CD4-positive, alpha-beta T cell (primary cell): Measurements from ENCODE around the gene TRIM33. TPM values are rescaled to one million over a fixed set of nuclear protein-coding genes. Genes with fewer than 3 reads are reported as not detected.
A peak's percentile ranks its signal among the peaks of the same experiment; 100 is the strongest.

Experiments used
- ATAC-seq: fragments of 200-7000 bp; cut with Tn5 transposase; one replicate; pipeline ENCODE4 v1.10.0; 2022; ENCODE audit warnings: mild to moderate bottlenecking; ENCODE audit not compliant: poor library complexity
- CTCF ChIA-PET: fragments of 350-600 bp; sonication (Branson Sonifier 250); formaldehyde crosslinking; loops from one replicate; lab custom pipeline; 2021; ENCODE audit warnings: antibody characterized with exemption, inconsistent platforms; lab: Charles Lee
- POLR2A ChIA-PET: fragments of 350-600 bp; sonication (Branson Sonifier 250); formaldehyde crosslinking; loops from one replicate; lab custom pipeline; 2021; ENCODE audit warnings: antibody characterized with exemption, inconsistent platforms; lab: Charles Lee
- DNase-seq, 14 experiments: peaks; one replicate each; pipeline ENCODE4 v3.0.0-alpha.2; 2013 to 2020; ENCODE audit warnings: mixed read lengths in 2 of 14
- H3K27ac ChIP-seq, 2 donors: one replicate each; pipeline versions ENCODE4 v1.5.1 to v1.7.0; 2013; ENCODE audit warnings: low read length in 2 of 2, low read depth in 1 of 2, mild to moderate bottlenecking in 1 of 2
- H3K27me3 ChIP-seq, 2 experiments: 1 replicate in 1 of 2; 2 replicates in 1 of 2; pipeline versions ENCODE4 v1.6.1 to v1.7.0; 2013; ENCODE audit warnings: low read length in 2 of 2, control low read depth in 1 of 2, mild to moderate bottlenecking in 1 of 2, moderate library complexity in 1 of 2; ENCODE audit not compliant: insufficient read depth in 2 of 2, control insufficient read depth in 1 of 2
- H3K36me3 ChIP-seq: one replicate; pipeline ENCODE4 v1.6.1; 2013; ENCODE audit warnings: low read length, control low read depth; ENCODE audit not compliant: insufficient read depth
- H3K4me1 ChIP-seq: one replicate; pipeline ENCODE4 v1.6.1; 2013; ENCODE audit warnings: low read length, control low read depth; ENCODE audit not compliant: insufficient read depth
- H3K4me3 ChIP-seq: one replicate; pipeline ENCODE4 v1.5.1; 2013; ENCODE audit warnings: mild to moderate bottlenecking, low read length, moderate library complexity
- H3K9me3 ChIP-seq, 2 experiments: 1 replicate in 1 of 2; 2 replicates in 1 of 2; pipeline versions ENCODE4 v1.6.1 to v1.7.0; 2013; ENCODE audit warnings: low read length in 2 of 2, mild to moderate bottlenecking in 2 of 2, control low read depth in 1 of 2, moderate library complexity in 1 of 2; ENCODE audit not compliant: control insufficient read depth in 1 of 2, insufficient read depth in 1 of 2
- H3K27ac Mint-ChIP-seq: one replicate; pipeline ENCODE4 v1.8.0; 2020; ENCODE audit warnings: mixed read lengths
- H3K27me3 Mint-ChIP-seq: one replicate; pipeline ENCODE4 v1.8.0; 2021; ENCODE audit warnings: mixed read lengths
- H3K36me3 Mint-ChIP-seq: one replicate; pipeline ENCODE4 v1.8.0; 2021; ENCODE audit warnings: low read depth, mixed read lengths
- H3K4me1 Mint-ChIP-seq: one replicate; pipeline ENCODE4 v1.8.0; 2021; ENCODE audit warnings: low read depth, mixed read lengths
- H3K4me3 Mint-ChIP-seq: one replicate; pipeline ENCODE4 v1.8.0; 2020; ENCODE audit warnings: mild to moderate bottlenecking, mixed read lengths
- H3K9me3 Mint-ChIP-seq: one replicate; pipeline ENCODE4 v1.8.0; 2020; ENCODE audit warnings: mixed read lengths
- intact Hi-C, 2 experiments: fragments of 100-400 bp; cut with DNase I in 1 of 2; cut with micrococcal nuclease in 1 of 2; formaldehyde crosslinking; loops; one replicate each; pipeline versions ENCODE4 v1.15.1 to v1.9.0; 2023 to 2025; cut with DNase I, micrococcal nuclease
- total RNA-seq, 174 experiments: library from RNA in 2 of 174; stranded (reverse) in 2 of 174; gene quantifications; one replicate each; pipeline ENCODE4 v1.2.3 and lab custom pipeline; 2021 to 2026
- TF ChIP-seq, protein P1 (sequence below): fragments of 200-600 bp; IDR thresholded peaks from one replicate; pipeline ENCODE4 v1.8.0; 2022; ENCODE audit warnings: antibody characterized with exemption, mild to moderate bottlenecking

The TRIM33 gene
- total RNA-seq, 2 experiments from 2014 or later = 42.6 to 45.0 TPM

- Mint-ChIP-seq H3K9me3 (no peaks in the 10 kb centered on the region), H3K36me3 (peaks cover 19% of the 10 kb centered on the region), H3K4me3 (peak overlapping the region; percentile 100), H3K4me1 (peaks cover 35% of the 10 kb centered on the region), H3K27me3 (no peaks in the 10 kb centered on the region), H3K27ac (peak overlapping the region; percentile 100)
- no peaks in the 10 kb centered on the region for H3K27me3 ChIP-seq
- no peak for DNase-seq
- H3K4me3 ChIP-seq = peak overlapping the region; percentile 75
- peaks cover 37% of the 10 kb centered on the region for H3K4me1 ChIP-seq
- intact Hi-C loops = loop anchor here (5.0 to 10.0 kb wide), 5 partner anchors 205 to 1558 kb away; partner anchors contain the start of genes LRIG2 (in 1 of the 2), NRAS (in 1 of the 2) and SLC16A1 (in 1 of the 2)
- ChIA-PET CTCF (interaction anchor here (0.9 to 1.8 kb wide), 2 partner anchors 85 to 268 kb away, joined by 3 to 6 read pairs; partner anchors contain the start of gene SIKE1), POLR2A (interaction anchor here (1.1 to 4.4 kb wide), 4 partner anchors 68 to 268 kb away, joined by 4 to 37 read pairs (median 11); partner anchors contain the start of genes BCAS2, DENND2C and SIKE1)
- H3K27ac ChIP-seq = no peak overlapping the region
- TF ChIP-seq, protein P1, sequence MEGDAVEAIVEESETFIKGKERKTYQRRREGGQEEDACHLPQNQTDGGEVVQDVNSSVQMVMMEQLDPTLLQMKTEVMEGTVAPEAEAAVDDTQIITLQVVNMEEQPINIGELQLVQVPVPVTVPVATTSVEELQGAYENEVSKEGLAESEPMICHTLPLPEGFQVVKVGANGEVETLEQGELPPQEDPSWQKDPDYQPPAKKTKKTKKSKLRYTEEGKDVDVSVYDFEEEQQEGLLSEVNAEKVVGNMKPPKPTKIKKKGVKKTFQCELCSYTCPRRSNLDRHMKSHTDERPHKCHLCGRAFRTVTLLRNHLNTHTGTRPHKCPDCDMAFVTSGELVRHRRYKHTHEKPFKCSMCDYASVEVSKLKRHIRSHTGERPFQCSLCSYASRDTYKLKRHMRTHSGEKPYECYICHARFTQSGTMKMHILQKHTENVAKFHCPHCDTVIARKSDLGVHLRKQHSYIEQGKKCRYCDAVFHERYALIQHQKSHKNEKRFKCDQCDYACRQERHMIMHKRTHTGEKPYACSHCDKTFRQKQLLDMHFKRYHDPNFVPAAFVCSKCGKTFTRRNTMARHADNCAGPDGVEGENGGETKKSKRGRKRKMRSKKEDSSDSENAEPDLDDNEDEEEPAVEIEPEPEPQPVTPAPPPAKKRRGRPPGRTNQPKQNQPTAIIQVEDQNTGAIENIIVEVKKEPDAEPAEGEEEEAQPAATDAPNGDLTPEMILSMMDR = no peak
- H3K9me3 ChIP-seq = no peaks in the 10 kb centered on the region
- no peak for ATAC-seq
- no peaks in the 10 kb centered on the region for H3K36me3 ChIP-seq
These were observed 1.7 kb upstream of the TRIM33 start for GRCh38 chr1:114512595-114513280.

DNA sequence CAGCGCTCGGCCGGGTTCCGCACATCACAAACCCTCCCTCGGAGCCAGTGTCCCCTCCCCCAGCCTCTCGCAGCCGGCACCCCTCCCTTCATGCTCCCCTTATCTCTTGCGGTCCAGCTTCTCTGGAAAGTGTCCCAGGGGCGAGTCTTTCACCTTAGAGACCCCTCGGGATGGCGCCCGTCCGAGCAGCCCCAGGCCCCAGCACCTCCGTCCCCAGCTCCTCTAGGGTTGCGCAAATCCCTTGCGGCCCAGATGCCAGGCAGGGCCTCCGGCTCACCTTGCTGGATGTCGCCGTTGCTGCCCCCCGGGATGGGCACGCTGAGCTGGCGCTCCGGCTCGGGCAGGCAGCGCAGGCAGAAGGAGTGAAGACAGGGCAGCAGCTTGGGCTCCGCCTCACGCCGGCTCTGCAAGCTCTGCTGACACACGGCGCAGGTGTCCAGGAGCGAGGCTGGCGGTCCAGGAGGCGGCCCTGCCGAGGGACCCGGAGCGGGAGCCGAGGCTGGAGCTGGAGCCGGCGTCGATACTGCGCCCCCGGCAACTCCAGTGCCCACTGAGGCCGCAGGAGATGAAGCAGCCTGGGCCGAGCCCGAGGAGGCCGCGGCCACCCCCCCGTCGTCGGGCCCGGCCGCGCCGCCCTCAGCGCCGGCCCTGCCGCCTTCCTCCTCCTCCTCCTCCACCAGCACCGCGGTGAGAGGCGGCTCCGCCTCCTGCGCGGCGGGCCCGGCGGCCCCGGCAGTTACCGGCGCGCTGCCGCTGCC is 550 bp downstream of the TRIM33 start:
- DNase-seq = peak in 12 of 14 experiments; percentile 8 to 57 (median 35)
- Mint-ChIP-seq H3K4me1 (peaks cover 54% of the 10 kb centered on the region), H3K36me3 (peaks cover 33% of the 10 kb centered on the region), H3K9me3 (no peaks in the 10 kb centered on the region), H3K27ac (peak overlapping the region; percentile 72), H3K27me3 (no peaks in the 10 kb centered on the region), H3K4me3 (peak overlapping the region; percentile 100)
- Histone ChIP-seq H3K9me3 (no peaks in the 10 kb centered on the region), H3K27me3 (no peaks in the 10 kb centered on the region), H3K36me3 (peaks cover 14% of the 10 kb centered on the region), H3K4me1 (peaks cover 50% of the 10 kb centered on the region), H3K27ac (peak overlapping the region; percentile 39 to 73), H3K4me3 (peak overlapping the region; percentile 86)
- peak; percentile 48 for ATAC-seq
- ChIA-PET CTCF (interaction anchor here (0.9 to 1.7 kb wide), 2 partner anchors 9 to 14 kb away, joined by 3 read pairs; no protein-coding TSS in a partner anchor), POLR2A (interaction anchor here (0.5 to 4.4 kb wide), 26 partner anchors 8 to 1122 kb away, joined by 3 to 37 read pairs (median 5); partner anchors contain the start of genes BCAS2, CSDE1, DENND2C and NRAS)
- TF ChIP-seq, protein P1 = no peak
- intact Hi-C loops = loop anchor here (1.0 to 10.0 kb wide), 10 partner anchors 70 to 1556 kb away; partner anchors contain the start of genes BCAS2 (in 2 of the 2), DENND2C (in 1 of the 2), LRIG2 (in 1 of the 2) and NRAS (in 1 of the 2)
